GM18909 (cell line): Measurements from ENCODE around the gene FGGY.

ENCODE experiments used
- ATAC-seq: cut with Tn5 transposase; IDR thresholded peaks from one replicate; pipeline ENCODE4 v1.9.1; 2021; ENCODE audit warnings: mild to moderate bottlenecking; ENCODE audit not compliant: unreplicated experiment, poor library complexity

FGGY gene

GRCh38 chr1:59683197-59683596 lies 386.3 kb downstream of the FGGY start:
- ATAC-seq, result no peak

GRCh38 chr1:59684698-59685097 lies 387.8 kb downstream of the FGGY start:
- ATAC-seq, result no peak

- no peak for ATAC-seq
Observed at GRCh38 chr1:59685101-59685500, 388.2 kb downstream of the FGGY start.

DNA sequence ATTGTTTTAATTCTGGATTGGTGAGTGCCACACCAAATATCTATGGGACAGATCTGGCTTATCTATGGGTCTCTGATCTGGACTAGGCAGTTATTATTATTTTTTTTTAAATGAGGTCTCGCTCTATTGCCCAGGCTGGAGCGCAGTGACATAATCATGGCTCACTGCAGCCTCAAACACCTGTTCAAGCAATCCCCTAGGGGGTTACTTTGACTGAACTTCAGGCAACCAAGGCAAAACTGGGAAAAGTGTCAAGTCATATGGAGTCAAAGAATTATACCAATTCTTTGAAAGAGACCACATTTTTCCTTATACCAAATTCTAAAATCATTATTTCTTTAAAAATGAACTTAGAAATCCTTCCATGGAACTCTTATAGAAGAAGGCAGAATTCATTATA lies 388.8 kb downstream of the FGGY start:
- no peak for ATAC-seq

DNA sequence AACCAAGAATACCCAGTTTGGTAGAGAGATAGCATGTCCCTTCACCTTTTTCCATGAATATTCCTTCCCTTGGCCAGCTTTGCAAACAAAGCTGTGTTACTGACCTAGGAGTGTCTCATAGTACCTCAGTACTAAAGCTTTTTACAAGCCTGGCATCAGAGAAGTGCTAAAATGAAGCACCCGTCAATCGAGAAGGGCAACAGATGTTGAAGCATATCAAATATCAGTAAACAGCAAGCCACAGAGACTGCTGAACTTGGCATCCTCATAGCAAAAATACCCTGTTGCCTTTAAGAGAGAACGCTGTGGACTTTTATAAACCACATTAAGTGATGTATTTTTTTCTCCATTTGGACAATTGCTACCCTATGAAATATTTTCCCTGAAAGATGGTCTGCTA lies 389.3 kb downstream of the FGGY start:
- no peak for ATAC-seq

DNA sequence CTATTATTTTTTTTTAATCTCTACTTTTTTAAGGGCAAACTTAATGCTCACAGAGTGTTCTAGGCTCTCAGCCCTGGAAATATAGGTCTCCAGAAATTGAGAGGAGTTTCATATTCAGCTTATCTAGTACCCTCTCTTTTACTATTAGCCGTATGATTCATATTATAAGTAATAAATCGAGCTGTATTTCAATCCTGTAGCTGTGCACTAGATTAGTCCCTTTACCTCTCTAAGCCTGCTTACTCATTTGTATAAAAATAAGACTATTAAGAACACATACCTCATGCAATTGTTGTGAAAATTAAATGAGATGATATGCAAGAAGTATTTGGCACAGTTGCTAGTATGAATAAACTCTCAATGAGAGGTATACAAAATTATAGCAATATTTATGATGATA lies 389.7 kb downstream of the FGGY start:
- no peak for ATAC-seq

DNA sequence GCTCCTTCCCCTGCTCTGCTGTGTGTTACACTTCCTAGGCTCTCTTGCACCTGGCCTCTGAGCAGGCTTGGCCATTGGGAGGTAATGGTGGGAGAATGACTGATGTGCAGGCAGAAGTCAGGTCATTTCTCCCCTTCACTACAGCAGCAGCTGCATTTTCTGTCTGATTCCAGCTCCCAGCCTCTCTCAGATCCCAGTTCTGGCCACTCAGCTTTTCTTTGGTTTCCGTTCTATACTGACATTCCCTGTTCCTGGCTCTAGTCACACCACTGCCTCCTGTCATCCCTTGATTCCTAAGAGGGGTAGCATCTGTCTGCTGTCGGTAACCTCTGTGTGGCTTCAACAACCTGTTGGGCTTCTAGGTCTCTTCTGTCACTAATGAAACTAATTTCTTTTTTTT lies 390.2 kb downstream of the FGGY start:
- ATAC-seq, result no peak

DNA sequence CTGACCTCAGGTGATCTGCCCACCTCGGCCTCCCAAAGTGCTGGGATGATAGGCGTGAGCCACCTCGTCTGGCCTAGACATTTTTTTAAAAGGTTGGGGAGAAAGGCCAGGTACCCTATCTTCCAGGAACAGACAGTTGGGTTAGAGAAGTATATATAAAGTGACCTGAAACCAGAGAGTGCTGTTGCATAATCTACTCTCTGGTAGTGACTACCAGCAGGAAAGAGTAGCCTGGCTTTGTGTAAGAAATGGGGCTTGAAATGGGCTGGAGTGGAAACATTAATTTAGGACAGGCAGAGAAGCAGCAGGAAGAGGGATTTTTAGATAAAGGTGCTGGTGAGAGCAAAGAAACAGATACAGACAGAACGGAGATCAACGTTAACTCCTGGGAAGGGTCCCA lies 392.1 kb downstream of the FGGY start:
- ATAC-seq, result no peak

DNA sequence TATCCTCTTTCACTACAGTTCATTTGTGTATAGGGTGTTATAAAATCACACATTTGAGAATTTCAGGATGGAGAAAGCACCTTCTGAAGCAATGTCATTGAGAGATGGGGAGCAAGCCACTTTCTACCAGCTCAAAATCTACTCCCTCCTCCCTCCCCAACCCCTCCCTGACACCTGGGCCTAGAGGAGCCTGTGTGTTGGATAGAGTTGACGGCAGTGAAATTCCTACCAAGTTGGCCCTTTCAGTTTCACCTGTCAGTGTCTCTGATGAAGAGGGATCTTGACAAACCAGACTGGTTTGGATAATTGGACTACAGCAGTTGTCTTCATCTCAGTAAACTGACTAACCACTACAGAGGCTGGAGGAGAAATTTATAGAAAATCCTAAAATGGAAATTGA lies 392.8 kb downstream of the FGGY start:
- no peak for ATAC-seq

DNA sequence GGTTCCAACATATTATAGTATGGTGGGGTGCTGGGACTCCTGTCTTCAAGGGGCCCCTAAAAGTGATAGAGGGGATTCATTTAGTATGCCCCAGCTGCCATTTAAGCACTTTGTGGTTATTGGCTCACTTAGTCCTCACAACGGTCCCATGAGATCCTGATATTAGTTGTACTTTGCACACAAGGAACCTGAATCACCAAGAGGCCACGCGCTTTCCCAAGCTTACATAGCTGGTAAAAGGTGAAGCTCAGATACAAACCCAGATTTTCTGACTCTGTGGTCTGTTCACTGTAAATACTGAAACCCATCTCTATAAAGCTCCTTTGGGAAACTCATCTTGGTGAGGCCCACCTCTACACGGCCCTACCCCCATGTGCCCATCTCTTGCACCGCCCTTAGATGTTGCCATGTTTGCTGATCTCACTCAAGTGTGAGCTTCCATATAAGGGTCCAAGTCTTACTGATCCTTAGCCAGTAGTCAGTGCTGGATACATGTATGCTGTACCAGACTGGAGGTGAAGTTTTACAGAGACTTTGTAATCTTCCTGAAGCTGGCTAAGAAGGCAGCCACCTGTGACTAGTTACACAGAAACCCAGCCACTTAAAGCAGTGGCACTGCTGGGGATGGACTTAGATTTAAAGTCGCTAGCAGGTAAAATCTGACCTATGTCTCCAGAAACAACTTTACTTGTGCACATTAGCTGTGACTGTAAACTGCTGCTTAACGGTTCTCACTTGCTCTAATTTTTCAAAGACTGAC lies 393.5 kb downstream of the FGGY start:
- ATAC-seq, result no peak

DNA sequence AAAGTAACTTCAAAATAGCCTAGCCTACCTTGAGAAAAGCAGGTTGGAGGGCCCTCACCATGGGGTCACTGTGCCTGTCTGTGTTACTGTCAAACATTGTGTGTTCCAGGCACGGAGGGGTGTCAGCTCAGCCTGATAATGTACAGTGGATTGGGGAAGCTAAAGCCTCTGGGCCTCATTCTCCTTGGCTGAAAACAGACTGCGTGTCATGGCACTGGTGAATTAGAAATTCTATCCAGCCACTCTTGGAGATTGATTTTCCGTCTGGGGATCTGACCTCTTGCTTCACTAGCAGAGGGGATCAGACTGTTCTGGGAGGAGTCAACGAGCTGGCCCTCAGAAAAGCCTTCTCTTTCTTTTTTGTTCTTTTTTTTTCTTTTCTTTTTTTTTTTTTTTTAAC lies 394.4 kb downstream of the FGGY start:
- no peak for ATAC-seq

- ATAC-seq, result no peak
Observed at GRCh38 chr1:59692591-59692990, 395.7 kb downstream of the FGGY start.

GRCh38 chr1:59693406-59693805 lies 396.5 kb downstream of the FGGY start:
- no peak for ATAC-seq

- no peak for ATAC-seq
Observed at GRCh38 chr1:59695252-59695651, 398.4 kb downstream of the FGGY start.

DNA sequence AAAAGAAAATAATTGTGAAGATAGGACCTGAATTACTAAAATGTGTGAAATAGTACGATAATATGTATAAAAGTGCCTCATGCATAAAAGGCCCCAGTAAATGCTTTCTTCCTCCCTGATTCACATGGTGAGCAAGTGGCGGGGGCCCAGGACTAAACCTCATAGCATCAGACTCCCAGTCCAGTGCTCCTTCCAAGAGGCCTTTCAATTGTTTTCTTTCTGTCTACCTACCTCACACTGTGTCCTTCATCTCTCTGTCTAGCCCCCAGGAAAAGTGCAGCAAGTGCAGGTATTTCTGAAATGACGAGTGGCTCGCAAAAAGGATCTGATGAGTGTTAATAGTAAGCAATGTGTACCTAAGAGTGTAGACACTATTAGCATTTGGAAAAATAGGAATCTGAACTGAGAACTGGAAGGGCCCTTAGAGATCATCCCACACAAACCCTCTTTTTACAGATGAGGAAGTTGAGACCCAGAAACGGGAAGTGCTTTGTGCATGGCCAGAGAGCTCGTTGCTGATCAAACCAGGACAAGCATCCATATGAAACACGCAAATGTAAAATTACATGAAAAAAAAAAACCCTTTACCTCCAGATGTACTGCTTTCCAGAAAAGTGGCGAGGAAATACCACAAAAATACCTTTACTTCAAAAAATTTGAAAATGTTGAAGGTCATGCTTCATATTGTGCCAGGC lies 399.7 kb downstream of the FGGY start:
- peak; percentile 53 for ATAC-seq

DNA sequence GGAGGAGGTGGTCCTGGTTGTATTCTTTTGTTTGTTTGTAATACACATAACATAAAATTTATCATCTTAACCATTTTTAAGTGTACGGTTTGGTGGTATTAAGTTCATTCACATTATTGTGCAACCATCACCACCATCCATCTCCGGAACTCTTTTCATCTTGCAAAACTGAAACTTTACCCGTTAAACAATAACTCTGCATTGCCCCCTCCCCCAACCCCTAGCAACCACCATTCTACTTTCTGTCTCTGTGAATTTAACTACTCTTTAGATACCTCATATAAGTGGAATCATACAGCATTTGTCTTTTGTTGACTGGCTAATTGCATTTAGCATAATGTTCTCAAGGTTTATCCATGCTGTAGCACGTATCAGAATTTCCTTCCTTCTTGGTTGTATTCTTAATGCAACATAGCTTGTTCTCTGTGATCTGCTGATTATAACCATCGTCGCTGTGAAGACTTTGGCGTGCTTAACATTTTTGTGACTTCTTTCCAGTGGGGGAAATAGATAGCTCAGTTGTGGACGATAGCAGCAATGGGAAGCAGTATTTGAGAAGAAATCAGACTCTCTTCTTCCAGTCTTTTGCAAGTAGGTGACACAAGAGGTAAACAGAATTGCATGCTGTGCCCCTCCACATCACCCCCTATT lies 400.4 kb downstream of the FGGY start:
- ATAC-seq, result peak; percentile 73

DNA sequence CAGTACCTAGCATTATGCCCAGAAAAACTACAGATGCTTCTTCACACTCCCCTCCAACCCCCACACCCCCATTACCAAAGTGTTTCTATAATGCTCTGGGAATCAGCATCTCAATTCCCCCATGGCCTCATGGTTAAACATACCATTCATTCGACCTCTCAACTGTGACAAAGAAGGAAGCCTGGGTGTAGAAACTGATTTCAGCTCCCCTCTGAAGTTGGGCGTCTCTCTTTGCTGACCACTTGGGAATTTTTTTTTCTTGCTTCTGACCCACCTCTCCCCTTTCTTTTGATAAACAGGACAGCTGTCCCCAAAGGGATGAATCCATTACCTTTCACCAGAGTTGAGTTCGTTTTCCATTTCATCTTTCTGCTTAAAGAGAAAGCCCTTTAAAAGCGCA lies 401.5 kb downstream of the FGGY start:
- no peak for ATAC-seq

- ATAC-seq, result no peak
Observed at GRCh38 chr1:59699227-59699847, 402.4 kb downstream of the FGGY start.

DNA sequence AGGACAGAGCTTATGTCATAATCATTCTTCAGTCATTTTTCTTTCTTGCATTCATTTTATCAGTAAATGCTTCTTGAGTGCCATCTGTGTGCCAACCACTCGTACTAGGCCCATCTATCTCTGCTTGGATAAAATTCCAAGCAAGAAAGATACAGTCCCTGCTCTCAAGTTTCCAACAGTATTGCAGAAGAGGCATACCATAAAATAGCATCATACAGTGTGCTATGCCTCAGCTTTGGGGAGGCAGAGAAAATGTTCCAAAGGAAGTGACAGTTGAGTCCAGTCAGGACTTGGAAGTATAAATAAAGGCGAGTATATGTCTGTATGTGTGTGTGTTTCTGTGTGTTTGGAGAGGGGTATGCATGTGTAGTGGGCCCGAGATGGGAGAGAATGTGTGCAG lies 404.5 kb downstream of the FGGY start:
- ATAC-seq, result no peak

DNA sequence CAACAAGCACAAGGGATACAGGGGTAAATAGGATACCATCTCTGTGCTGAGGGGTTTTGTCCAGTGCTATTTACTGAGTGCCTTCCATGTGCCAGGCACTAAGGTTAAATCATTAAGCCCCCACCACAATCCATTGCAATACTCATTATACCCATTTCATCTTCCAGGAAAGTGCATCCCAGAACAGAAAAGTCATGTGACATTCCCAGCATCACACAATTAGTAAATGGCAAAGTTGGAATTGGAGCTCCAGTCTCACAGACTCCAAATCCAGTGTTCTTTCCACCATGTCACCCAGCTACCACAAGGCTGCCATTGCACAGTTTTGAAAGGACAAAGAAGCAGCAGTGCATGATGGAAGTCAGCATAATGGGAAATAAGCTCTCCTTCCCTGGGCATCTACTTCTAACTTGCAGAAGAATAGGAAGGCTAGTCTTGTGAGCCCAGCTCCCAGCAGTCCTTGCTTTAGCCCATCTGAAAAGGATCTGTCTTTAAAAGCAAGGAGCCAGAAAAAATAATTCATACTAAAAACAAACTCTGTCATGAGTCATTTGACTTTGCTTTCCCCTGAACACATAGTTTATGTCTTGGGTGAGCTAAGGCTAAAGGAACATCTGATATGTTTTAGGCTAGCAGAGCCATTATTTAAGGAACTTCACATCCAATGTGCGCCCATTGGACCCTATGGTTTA lies 406.5 kb downstream of the FGGY start:
- no peak for ATAC-seq
